HG03565 (cell line): ENCODE results near the gene PKNOX2.

Source experiments
- ATAC-seq: cut with Tn5 transposase; IDR thresholded peaks from one replicate; pipeline ENCODE4 v1.9.1; 2021; ENCODE audit warnings: mild to moderate bottlenecking, moderate library complexity; ENCODE audit not compliant: unreplicated experiment

The PKNOX2 gene

GRCh38 chr11:125257751-125258150, 93.2 kb downstream of the PKNOX2 start:
- ATAC-seq, result no peak

- no peak for ATAC-seq
Observed at GRCh38 chr11:125258291-125259032, 93.9 kb downstream of the PKNOX2 start.

- no peak for ATAC-seq
Observed at GRCh38 chr11:125261588-125261987, 97.0 kb downstream of the PKNOX2 start.

GRCh38 chr11:125262194-125262829, 97.8 kb downstream of the PKNOX2 start:
- ATAC-seq, result no peak

GRCh38 chr11:125262830-125263218, 98.3 kb downstream of the PKNOX2 start:
- ATAC-seq, result no peak

GRCh38 chr11:125263268-125263790, 98.8 kb downstream of the PKNOX2 start:
- no peak for ATAC-seq

GRCh38 chr11:125264100-125265022, 99.8 kb downstream of the PKNOX2 start:
- ATAC-seq, result no peak

GRCh38 chr11:125267548-125267947, 103.0 kb downstream of the PKNOX2 start:
- ATAC-seq, result no peak

- ATAC-seq, result no peak
Observed at GRCh38 chr11:125268611-125269010, 104.1 kb downstream of the PKNOX2 start.

GRCh38 chr11:125270106-125270505, 105.6 kb downstream of the PKNOX2 start:
- no peak for ATAC-seq

GRCh38 chr11:125270711-125271110, 106.2 kb downstream of the PKNOX2 start:
- ATAC-seq, result no peak

- no peak for ATAC-seq
Observed at GRCh38 chr11:125271483-125272091, 107.0 kb downstream of the PKNOX2 start.

GRCh38 chr11:125272092-125272491, 107.5 kb downstream of the PKNOX2 start:
- no peak for ATAC-seq

- ATAC-seq, result no peak
Observed at GRCh38 chr11:125272821-125273220, 108.3 kb downstream of the PKNOX2 start.

- ATAC-seq, result no peak
Observed at GRCh38 chr11:125273519-125274000, 109.0 kb downstream of the PKNOX2 start.

GRCh38 chr11:125274309-125274708, 109.8 kb downstream of the PKNOX2 start:
- no peak for ATAC-seq

- ATAC-seq, result no peak
Observed at GRCh38 chr11:125274774-125275173, 110.2 kb downstream of the PKNOX2 start.

- ATAC-seq, result no peak
Observed at GRCh38 chr11:125275905-125276618, 111.5 kb downstream of the PKNOX2 start.

- no peak for ATAC-seq
Observed at GRCh38 chr11:125276619-125276976, 112.0 kb downstream of the PKNOX2 start.
